ENCODE data around the gene QRICH1.

QRICH1 gene, protein sequence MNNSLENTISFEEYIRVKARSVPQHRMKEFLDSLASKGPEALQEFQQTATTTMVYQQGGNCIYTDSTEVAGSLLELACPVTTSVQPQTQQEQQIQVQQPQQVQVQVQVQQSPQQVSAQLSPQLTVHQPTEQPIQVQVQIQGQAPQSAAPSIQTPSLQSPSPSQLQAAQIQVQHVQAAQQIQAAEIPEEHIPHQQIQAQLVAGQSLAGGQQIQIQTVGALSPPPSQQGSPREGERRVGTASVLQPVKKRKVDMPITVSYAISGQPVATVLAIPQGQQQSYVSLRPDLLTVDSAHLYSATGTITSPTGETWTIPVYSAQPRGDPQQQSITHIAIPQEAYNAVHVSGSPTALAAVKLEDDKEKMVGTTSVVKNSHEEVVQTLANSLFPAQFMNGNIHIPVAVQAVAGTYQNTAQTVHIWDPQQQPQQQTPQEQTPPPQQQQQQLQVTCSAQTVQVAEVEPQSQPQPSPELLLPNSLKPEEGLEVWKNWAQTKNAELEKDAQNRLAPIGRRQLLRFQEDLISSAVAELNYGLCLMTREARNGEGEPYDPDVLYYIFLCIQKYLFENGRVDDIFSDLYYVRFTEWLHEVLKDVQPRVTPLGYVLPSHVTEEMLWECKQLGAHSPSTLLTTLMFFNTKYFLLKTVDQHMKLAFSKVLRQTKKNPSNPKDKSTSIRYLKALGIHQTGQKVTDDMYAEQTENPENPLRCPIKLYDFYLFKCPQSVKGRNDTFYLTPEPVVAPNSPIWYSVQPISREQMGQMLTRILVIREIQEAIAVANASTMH

DNA sequence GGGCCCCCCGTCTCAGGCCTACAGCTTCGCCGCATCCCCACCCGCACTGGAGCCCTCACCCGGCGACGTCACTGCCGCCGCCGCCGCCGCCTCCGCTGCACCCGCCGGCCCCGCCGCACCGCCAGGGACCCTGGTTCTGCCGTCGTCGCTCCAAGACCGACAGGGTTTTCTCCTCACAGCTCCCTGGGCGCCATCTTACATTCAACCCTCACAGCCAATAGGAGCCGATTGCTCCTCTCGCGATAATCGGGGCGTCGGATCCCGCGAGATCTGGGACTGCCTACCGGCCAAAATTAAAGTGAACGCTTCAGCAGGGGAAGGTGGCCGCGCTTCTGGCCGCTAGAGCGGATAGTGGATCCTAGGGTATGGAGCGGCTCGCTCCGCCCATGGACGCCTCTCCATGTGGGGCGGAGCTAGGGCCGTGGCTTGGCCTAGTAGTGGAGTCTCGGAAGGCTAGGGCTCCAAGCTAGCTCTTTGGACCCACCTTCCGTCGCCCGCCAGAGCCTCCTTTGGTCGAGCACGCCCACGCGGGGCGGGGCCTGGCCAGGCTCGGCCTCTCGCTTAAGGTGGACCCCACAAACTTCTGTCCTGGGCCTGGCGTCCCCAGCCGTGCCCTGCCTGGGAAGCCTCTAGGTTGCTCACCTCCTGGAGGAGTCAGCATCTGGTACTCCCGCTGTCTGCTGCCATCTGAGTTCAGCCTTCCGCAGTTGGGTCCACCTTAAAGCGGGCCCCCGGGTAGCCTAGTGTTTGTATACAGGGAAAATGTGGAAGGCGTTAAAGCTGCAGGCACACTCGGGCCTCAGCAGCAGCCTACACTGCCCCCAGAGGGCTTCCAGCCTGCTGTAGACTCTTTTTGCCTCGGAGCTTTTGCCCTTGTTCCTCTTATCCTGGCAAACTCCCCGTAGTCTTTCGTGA is at the start of gene QRICH1:
QRICH1 (minus strand) TSS at position 219 of the 915 bp plus-strand sequence. CDS start 17,054 bp downstream, outside the sequence.
- DNase-seq: peak; percentile 99

DNA sequence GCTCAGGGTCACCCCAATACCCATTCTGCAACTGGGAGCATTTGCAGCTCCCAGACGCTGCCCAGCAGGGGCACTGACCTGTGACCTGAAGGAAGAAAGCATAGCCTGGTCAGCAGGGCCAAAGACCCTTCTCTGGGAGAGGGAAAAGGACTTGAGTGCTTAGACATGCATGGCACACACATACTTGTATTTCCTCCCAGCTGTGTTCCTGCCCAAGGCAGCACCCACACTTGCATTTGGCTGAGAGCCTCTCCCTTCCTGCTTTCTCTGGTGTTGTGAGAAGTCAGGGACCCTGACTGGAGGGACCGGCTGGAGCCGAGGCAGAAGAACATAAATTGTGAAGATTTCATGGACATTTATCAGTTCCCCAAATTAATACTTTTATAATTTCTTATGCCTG is 46.2 kb upstream of the QRICH1 start:
- no peak for DNase-seq

DNA sequence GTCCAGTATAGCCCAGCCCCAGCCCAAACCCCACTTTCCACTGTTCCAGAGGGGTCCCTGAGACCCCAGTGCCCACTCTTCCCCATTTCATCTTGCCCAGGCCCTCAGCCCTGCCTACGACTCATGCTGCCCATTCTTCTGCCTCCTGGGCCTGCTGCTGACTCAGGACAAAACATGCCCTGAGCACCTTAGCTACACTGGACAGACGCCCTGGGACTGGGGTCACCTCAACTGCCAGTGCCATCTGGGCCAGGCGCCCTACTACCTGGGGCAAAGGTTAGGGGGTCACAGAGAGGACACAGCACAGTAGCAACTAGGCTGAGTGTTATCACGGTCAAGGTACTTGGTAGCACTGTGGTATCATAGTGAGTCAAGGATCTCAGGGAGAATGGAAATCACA is 41.6 kb upstream of the QRICH1 start:
- no peak for DNase-seq

DNA sequence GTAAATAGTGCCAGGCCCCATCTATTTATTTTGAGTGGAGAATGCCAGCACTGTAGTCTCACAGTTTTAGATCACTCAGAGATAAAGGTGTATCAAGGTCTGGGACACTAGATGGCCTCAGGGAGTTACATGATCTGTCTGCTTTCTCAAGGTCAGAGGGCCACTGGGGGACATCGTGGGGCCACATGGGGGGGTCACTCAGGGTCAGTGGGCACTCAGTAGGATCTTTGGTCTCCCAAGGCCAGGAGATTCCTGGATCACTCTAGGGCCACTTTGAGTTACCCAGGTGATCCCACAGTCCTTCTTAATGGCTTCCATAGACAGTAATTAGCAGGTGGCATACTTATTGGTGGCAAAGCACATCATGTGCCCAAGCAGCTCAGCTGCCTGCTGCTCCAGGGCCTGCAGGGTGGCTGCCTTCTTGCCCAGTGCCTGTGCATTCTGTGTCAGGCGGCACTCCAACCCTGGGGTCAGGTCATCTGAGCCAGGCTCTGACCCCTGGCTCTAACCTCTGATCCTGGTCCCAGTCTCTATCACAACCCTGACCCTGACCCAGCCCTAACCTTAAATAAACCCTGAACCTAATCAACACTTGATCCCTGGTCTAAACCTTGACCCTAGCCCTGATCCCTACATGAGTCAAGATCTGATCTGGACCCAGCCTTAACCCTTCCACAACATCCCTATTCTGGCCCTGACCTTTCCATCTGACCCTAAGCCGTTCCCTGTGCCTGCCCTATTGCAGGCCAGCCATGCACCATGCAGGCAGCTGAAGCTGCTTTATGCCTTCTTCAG is 40.8 kb upstream of the QRICH1 start:
- no peak for DNase-seq

DNA sequence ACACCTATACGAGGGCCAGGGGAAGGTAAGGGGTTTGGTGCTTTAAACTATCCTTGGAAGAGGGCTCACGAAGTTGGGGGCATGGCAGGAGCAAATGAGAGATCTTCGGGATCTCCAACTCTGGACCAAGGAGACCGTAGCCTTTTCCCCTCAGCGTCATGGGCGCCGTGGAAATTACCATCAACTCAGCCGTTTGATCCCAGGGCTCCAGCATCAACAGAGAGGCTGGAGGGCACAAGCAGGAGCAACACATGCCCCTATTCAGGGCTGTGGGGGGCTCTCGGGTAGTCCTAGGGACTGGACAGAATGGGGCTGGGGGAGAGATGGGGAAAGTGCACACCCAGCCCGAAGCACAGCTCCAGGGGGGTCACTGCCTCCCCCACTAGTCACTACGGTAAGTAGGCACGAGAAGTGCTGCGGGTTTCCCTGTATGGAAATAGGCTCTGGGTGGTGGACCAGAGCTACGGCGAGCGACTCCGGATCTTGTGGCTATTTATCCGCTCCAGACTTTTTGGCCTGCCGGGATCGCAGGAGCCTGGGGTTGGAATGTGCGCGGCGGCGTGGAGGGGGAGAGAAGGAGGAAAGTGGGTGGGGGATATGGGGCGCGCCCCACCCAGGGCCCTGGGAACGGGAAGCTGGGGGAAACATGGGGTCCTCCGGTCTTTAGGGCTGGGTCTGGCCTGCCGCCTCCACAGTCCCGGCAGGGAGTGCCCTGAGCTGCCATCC is 39.5 kb upstream of the QRICH1 start:
- DNase-seq: no peak

DNA sequence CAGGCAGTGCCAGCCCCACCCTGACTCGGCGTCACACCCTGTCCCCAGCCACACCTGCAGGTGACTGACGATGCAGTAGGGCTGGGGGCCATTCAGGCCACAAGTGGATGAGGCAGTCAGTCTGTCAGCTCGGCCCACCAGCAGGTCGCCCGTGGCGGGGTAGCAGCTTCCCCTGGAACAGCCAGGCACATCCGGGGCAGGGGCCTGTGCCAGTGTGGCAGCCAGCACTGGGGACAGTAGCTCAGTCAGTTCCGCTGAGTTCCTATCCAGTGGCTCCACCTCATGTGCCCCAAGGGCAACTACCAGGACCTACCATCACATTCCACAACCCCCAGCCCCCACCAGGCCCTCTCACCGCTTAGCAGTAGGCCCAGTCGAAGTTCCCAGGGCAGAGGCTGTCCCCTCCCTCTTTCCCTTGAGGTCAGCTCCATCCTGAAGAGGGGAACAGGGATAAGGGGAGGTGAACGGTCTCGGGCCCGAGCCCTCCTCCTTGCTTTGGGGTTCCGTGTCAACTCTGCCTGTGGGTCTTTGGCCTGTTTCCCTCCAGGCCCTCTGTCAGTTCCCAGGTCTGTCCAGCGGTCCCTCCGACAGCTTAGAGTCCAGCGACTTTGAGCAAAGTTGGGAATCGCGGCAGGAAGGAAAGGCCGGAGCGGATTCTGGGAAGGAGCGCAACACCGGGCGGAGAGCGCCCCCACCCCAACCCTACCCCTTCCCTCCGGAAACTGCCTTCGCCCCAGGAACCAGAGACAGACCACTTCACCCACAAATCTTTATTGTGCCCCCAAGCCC is 38.8 kb upstream of the QRICH1 start, which contains the start of gene LAMB2:
LAMB2 (minus strand) TSS at position 614 of the 789 bp plus-strand sequence; CDS start at position 431, 183 bp downstream.
- DNase-seq: no peak

DNA sequence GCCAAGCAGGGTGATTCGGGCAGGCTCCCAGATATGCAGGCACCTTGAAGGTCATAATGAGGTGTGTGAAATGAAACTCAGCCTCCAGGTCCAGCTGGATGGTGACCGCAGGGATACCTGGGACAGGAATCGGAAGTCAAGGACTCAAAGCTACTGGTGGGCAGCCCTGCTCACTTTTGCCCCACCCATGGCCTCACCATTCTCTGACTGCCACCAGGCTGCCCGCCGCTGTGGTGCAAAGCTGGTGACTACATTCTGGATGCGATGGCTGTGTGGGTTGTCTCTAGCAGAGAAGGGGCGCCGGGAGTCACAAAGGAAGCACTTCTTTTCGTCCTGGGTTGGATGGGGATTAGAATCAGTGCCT is 38.2 kb upstream of the QRICH1 start:
- DNase-seq: no peak

DNA sequence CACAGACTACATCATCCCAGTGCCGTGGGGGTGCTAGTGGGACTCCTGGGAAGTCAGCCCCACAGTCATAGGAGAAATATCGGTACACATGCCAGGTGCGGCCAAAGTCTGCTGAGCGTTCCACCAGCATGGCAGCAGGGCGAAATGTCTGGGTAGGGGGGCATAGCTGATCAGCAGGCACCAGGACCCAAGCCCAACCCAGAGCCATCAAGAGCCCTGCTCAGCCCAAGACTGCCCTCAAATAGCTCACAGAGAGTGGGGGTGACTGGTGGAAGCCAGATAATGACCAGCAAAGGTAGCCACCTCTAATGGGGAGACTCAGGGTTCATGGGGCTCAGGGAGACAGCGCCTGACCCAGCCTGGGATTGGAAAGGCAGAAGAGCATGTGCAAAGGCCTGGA is 37.7 kb upstream of the QRICH1 start:
- DNase-seq: no peak

DNA sequence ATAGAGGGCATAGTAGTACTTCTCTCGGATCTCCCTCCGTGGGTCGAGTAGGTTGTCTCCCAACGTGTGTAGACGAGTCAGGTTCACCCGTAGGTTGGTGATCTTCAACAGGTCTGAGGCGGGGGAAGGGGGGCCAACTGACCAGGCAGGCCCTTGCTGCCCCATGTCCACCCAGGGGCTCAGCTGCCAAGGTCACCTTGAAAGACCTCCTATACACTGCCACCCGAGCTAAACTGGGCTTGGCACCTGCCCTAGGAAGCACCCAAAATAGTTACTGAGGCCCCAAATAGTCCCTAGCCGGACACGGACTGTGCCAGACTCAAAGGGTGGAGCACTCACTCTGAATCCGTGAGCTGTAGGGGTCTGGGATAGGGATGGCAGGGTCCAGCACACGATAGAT is 37.2 kb upstream of the QRICH1 start:
- no peak for DNase-seq

DNA sequence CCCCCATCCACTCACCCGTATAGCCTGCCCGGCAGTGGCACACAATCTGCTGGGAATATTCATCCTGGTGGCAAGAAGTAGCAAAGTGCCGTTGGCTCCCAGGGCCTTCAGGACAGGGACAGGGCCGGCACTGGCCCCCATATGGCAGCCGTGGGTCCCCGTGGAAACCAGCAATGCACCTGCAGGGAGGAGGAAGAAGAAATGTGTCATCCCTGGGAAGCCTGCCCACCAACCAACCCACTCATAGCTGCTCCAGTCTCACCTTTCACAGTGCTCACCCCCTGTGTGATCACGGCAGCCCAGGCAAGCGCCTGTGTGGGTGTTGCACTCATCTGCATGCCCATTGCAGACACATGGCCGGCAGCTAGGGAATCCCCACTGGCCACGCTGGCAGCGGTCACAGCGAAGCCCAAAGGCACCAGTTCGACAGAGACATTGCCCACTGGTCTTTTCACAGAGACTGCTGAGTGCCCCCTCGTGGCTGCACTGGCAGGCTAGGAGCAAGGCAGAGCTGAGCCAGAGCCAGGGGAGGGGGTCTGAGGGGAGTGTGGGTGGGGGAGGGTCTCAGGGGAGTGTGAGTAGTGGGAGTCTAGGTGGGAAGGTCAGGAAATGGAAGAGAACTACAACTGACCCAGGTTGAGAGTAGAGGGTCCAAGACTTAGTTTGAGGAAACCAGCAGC is 31.3 kb upstream of the QRICH1 start:
- DNase-seq: no peak

DNA sequence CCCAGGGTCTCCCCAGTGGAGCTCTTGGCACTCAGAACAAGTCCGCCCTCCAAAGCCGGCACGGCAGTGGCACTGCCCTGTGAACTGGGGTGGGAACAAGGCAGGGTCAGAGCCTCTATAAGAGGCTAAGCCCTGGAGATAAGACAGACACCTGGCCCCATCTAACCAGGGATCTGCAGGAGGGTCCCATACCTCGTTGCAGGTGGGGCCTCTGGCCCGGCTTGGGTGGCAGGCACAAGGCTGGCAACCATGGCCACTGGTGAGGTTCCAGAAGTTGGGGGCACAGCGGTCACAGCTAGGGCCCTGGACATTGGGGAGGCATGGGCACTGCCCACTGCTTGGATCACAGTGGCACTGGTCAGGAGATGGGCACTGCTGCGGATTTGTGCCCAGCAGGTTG is 30.3 kb upstream of the QRICH1 start:
- no peak for DNase-seq

DNA sequence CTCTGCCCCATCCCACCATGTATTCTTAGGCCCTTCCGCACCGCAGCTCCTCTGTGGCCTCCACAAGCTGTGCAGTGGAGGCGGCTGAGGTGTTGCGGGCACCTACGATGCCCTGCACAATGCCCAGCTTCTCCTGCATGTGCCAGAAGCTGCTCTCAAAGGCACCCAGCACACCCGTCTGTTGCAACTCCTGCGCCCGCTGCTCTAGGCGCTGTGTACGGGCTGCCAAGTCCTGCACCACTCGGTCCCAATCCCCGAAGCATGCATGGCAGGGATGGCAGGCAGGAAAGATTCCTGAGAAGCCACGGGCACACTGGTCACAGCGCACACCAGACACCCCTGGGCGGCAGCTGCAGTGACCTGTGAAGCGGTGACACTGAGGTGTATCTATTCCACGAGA is 29.8 kb upstream of the QRICH1 start:
- no peak for DNase-seq

DNA sequence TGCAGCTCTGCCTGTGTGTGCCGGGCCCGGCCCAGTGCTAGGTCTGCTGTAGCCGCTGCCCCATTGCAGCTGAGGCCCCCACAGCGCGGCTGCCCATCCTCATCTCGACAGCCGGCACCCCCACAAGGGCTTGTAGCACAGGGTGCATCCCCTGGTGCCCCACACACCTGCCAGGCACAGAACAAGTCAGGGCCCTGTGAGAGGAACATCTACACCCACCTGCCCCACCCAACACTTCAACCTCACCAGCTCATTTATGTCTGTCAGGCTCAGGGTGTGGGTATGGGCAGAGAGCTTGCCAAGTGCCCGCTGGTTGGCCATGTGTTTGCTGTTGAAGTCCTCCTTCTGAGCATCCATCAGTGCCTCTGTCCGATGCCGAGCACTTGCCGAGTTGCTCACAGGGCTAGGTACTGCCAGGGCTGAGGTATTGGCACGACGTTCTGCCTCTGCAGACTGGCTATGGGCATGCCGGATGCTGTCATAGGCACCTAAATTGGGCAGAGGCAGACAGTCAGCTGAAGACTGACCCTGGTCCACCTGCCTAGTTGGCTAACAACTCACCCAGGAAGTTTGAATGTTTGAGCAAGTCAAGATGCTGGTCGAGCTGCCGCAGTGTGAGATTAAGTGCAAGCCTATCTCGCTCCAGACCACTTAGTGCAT is 29.1 kb upstream of the QRICH1 start:
- no peak for DNase-seq

DNA sequence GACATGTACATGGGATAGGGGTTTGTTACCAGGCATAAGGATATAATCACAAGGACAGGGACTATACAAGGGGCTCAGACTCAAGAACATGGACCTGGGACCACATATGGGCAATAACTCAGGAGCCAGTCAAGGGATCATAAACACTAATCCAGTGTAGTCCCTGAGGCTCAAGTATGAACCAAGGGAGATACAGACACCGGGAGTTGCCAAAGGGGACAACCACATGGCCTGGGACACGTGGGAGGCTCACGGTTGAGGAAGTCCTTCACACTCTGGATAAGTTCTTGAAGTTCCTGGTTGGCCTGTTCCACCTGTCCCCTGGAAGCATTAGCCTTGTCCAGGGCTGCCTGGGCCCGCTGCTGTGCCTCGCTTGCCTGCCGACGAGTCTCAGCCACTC is 28.6 kb upstream of the QRICH1 start:
- DNase-seq: no peak

DNA sequence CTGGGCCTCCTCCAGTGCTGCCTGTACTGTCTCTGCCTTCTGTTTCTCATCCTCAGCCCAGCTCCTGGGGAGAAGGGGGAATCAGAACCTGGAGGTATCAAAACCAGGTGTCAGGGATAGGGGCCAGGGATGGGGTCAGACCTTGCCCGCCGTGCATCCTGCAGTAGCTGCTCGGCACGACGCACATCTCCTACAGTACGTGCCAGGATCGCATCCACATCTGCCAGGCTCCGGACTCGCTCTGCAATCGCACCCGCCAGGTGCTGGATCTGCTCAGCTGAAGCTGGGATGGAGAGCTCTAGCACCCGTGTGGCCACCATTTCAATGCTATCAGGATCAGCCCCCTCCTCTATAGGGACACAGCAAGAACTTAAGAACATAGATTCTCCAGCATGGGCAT is 28.2 kb upstream of the QRICH1 start:
- DNase-seq: no peak

DNA sequence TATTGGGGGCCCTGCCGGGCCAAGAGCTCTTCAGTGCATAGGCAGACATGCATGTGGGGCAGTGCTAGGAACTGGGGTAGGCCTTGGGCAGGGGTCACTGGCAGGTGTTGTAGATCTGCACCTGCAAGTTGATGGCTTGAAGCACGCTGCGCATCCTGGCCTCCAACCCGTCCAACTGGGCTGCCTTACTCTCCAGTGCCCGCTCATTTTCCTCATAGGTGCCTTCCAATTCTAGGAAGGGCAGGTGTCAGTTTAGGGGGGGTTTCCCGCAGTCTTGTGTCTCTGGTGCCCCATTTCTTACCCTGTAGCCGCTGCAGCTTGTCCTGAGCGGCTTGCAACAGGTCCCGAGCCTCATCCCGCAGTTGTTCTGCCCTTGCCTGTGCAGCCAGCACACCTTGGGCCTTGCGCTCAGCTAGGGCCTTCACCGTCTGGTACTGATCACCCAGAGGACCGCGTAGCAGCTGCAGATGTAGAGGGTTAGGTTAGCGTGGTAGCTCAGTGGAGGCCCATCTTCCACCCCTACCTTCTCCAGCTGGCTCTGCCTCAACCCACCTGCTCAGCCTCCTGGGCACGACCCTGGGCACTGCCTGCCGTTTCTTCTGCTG is 27.4 kb upstream of the QRICH1 start:
- DNase-seq: no peak

DNA sequence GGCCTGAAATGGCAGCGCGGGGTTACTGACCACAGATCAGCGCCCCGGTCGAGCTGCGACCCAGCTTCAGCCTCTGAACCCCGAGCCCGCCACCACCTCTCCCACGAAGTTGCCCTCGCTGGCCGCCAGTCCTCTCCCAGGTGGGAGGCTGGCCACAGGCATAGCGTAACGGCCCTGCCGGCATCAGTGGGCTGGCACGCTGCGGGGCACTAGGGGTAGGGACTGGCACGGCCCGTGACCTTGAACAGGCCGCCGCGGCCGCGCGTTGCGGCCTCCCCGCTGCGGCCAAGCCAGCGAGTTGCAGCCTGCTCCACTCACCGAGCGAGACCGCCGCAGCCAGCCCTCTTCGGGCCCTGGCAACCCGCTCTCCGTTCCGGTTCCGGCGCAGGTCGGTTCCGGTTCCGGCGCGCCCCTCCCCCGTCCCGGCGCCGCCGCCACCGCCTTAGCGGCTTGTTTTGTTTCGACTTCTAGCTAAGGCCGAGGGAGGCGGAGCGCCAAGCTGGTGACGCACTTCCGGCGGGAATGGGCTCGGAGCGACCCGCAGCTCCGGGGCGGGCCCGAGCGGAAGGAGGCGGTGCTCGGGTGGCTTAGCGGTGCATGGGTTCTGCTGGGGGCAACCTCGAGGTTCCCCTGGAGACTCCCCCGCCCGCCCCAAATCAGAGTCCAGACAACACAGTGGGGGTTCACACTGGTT is 26.7 kb upstream of the QRICH1 start, which contains the start of gene USP19:
USP19 (minus strand) TSS at position 386 of the 694 bp plus-strand sequence. CDS start 1,678 bp downstream, outside the sequence.
- peak; percentile 96 for DNase-seq

DNA sequence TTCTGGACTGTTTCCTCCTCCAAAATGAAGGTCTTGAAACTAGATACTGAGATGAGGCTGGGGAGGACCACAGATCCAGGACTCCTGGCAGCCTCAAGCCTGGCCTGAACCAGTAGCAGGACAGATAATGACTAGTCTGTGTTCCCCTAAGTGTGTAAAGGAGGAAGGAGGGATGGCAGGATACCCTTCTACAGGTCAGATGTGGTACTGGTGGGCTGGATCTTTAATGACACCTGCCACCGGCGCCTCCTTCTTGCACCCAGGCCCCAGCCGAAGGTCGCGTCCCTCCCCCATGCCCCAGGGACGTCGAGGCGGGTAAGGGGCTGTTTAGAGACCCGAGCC is 26.2 kb upstream of the QRICH1 start:
- DNase-seq: no peak

All from activated CD8-positive, alpha-beta memory T cell treated with anti-CD3 and anti-CD28 coated beads for 24 hours (primary cell).